ENCODE data around the gene KLK6. TPM values are rescaled to one million over a fixed set of nuclear protein-coding genes. Genes with fewer than 3 reads are reported as not detected.
A peak's percentile ranks its signal among the peaks of the same experiment; 100 is the strongest.

Gene KLK6
- total and polyA plus RNA-seq, 3 donors from 2014 or later, result 0.37 to 0.71 (median 0.63) TPM

DNA sequence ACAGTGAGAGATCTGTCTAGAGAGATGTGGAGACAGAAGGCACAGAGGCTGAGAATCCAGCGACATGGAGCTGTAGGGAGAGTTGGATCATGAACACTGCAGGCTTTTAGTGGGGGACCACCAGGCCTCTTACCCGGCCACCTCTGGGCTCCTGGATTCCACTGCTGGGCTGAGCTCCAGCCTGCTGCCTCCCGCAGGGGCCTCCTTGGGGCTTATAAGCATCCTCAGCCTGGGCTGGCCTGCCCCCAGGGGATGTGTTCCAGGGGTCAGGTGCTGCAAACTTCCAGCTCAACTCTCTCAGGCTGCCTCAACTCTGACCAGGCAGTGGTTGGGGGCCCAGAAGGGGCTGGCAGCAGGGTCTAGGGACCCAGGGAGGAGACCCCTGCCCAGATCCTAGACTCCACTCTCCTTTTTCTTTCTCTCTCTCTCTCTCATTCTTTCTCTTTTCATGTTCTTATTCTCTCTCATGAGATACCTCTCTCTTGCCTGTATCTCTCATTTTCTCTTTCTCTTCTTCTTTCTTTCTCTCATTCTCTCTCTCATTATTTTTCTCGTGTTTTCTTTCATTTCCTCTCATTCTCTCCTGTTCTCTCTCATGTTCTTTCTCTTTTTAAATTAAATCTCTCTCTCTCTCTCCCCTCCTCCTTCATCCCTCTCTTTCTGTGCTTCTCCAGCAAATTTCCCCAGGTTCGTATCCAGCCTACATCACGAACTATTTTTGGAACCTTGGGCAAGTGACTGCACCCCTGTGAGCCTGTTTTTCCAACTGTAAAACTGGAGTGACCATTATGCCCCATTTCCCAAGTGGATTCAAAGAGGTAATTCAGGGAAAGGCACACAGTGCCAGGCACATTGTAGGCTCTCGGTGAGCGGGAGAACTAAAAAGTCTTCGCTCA is 57.9 kb downstream of the KLK6 start, which contains the start of gene KLK4:
TSS of gene KLK4 (minus strand) at position 190 of the 896 bp plus-strand sequence. CDS start 657 bp downstream, outside the sequence.
- intact Hi-C loops (cut with DNase I; ENCODE audit: low total_unique reads), result no loop called here
- Histone ChIP-seq H3K27me3 (no peaks in the 10 kb centered on the region), H3K36me3 (ENCODE audit: low read depth, missing control alignments) (no peaks in the 10 kb centered on the region), H3K27ac (no peak within 1 kb of the TSS), H3K4me1 (no peaks in the 10 kb centered on the region), H3K9me3 (no peaks in the 10 kb centered on the region), H3K4me3 (no peak within 1 kb of the TSS)
- no peak for TF ChIP-seq POLR2A (IDR thresholded peaks at IDR 0.05)
- TF ChIP-seq, protein P1, sequence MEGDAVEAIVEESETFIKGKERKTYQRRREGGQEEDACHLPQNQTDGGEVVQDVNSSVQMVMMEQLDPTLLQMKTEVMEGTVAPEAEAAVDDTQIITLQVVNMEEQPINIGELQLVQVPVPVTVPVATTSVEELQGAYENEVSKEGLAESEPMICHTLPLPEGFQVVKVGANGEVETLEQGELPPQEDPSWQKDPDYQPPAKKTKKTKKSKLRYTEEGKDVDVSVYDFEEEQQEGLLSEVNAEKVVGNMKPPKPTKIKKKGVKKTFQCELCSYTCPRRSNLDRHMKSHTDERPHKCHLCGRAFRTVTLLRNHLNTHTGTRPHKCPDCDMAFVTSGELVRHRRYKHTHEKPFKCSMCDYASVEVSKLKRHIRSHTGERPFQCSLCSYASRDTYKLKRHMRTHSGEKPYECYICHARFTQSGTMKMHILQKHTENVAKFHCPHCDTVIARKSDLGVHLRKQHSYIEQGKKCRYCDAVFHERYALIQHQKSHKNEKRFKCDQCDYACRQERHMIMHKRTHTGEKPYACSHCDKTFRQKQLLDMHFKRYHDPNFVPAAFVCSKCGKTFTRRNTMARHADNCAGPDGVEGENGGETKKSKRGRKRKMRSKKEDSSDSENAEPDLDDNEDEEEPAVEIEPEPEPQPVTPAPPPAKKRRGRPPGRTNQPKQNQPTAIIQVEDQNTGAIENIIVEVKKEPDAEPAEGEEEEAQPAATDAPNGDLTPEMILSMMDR (IDR thresholded peaks at IDR 0.05), result no peak
- DNase-seq, result no peak
- 64 to 65% methylated on average over 9 of the region's 9 CpGs for WGBS, 2 donors

DNA sequence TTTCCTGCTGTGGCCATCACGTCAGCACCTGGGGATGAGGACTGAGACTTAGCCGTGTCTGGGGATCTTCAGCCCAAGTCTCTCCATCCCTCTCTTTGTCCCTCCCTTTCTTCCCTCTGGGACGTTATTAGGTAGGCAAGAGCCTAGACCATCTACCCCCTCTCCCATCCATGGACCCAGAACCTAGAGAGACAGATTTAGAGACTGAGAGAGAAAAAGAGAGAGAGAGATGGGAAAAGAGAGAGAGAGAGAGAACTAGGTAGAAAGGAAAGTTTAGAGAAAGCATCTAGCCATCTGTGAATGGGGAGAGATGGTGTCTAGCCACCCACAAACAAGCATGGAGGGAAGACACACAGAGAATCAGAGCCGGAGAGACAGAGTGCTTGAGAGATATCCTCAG is 58.7 kb downstream of the KLK6 start:
- 69 to 76% methylated on average over 4 of the region's 4 CpGs for WGBS, 2 donors
- no peak for DNase-seq
- Histone ChIP-seq H3K36me3 (ENCODE audit: low read depth, missing control alignments) (no peaks in the 10 kb centered on the region), H3K4me3 (no peak overlapping the region), H3K27ac (no peak overlapping the region), H3K9me3 (no peaks in the 10 kb centered on the region), H3K4me1 (no peaks in the 10 kb centered on the region), H3K27me3 (no peaks in the 10 kb centered on the region)
- intact Hi-C loops (cut with DNase I; ENCODE audit: low total_unique reads), result no loop called here
- no peak for TF ChIP-seq POLR2A (IDR thresholded peaks at IDR 0.05)
- TF ChIP-seq, protein P1 (IDR thresholded peaks at IDR 0.05), result no peak

DNA sequence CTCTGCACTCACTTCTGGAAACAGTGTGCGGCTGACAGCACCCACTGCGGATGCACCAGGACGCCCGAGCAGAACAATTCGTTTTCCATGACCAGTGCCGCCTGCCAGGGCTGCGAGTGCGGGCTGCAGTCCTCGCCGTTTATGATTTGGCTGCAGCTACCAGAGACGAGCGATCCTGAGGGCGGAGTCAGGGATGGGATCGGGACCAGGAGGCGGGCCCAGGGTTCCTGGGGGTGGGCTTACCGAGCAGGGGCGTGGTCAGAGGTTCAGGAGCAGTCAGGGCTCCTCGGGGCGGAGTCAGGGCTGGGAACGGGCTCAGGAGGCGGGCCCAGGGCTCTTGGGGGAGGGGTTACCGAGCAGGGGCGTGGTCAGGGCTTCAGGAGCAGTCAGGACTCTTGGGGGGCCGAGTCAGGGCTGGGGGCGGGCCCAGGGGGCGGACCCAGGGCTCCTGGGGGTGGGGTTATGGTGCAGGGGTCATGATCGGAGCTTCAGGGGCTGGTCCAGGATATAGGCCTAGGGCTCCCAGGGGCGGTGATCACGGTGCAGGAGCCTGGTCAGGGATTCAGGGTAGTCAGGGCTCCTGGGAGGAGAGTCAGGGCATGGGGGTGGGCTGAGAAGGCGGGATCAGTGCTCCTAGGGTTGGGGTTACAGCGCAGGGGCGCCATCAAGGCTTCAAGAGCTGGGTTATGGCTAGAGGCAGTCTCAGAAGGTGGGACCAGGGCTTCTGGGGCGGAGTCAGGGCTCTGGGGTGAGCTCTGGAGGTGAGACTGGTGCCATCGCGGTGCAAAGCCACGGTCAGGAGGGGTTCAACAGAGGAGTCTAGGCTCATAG is 59.9 kb downstream of the KLK6 start:
- no peaks in the 10 kb centered on the region for H3K4me1 ChIP-seq
- no peaks in the 10 kb centered on the region for H3K27me3 ChIP-seq

More for the DNA sequence above, 59.9 kb downstream of the KLK6 start:
- Histone ChIP-seq H3K9me3 (no peaks in the 10 kb centered on the region), H3K4me3 (peak overlapping the region; percentile 9 to 41), H3K36me3 (ENCODE audit: low read depth, missing control alignments) (no peaks in the 10 kb centered on the region), H3K27ac (no peak overlapping the region)
- TF ChIP-seq POLR2A (IDR thresholded peaks at IDR 0.05), result no peak
- TF ChIP-seq, protein P1 (IDR thresholded peaks at IDR 0.05), result no peak
- peak; percentile 72 for DNase-seq
- 4 to 10% methylated on average over 21 to 36 of the region's 36 CpGs for WGBS, 2 donors
- intact Hi-C loops (cut with DNase I; ENCODE audit: low total_unique reads), result no loop called here

Other genes with a start within 250 kb of the KLK6 start
- gene SHANK1, start 249.8 kb downstream of the KLK6 start, total RNA-seq, result 1 to 10 TPM; 4.5 to 5.4 TPM
- gene SHANK1, start 249.8 kb downstream of the KLK6 start, polyA plus RNA-seq (ENCODE audit: insufficient read depth, low read depth, low replicate concordance), result 4.1 TPM
- gene CLEC11A, start 246.2 kb downstream of the KLK6 start, total RNA-seq, result 10 to 100 TPM; 14.3 to 20.6 TPM
- gene CLEC11A, start 246.2 kb downstream of the KLK6 start, polyA plus RNA-seq (ENCODE audit: insufficient read depth, low read depth, low replicate concordance), result 16.9 TPM
- not detected for gene GPR32, start 199.1 kb downstream of the KLK6 start, total RNA-seq
- not detected for gene GPR32, start 199.1 kb downstream of the KLK6 start, polyA plus RNA-seq (ENCODE audit: insufficient read depth, low read depth, low replicate concordance)
- 1 to 10 TPM in 1 of 2 donors, under 1 TPM in 1; 0.43 to 1.9 TPM for gene ACP4, start 179.2 kb downstream of the KLK6 start, total RNA-seq
- gene ACP4, start 179.2 kb downstream of the KLK6 start, polyA plus RNA-seq (ENCODE audit: insufficient read depth, low read depth, low replicate concordance), result 4.0 TPM
- 1 to 10 TPM in 1 of 2 donors, under 1 TPM in 1; 0.43 to 1.2 TPM for gene KLK1, start 145.8 kb downstream of the KLK6 start, total RNA-seq
- gene KLK1, start 145.8 kb downstream of the KLK6 start, polyA plus RNA-seq (ENCODE audit: insufficient read depth, low read depth, low replicate concordance), result 2.7 TPM
- 1 to 10 TPM; 5.5 to 9.0 TPM for gene KLK15, start 136.0 kb downstream of the KLK6 start, total RNA-seq
- gene KLK15, start 136.0 kb downstream of the KLK6 start, polyA plus RNA-seq (ENCODE audit: insufficient read depth, low read depth, low replicate concordance), result 7.4 TPM
- under 1 TPM; 0.63 to 0.81 TPM for gene KLK3, start 114.7 kb downstream of the KLK6 start, total RNA-seq
- 1.3 TPM for gene KLK3, start 114.7 kb downstream of the KLK6 start, polyA plus RNA-seq (ENCODE audit: insufficient read depth, low read depth, low replicate concordance)
- 10 to 100 TPM; 19.3 to 38.3 TPM for gene KLK2, start 96.2 kb downstream of the KLK6 start, total RNA-seq
- gene KLK2, start 96.2 kb downstream of the KLK6 start, polyA plus RNA-seq (ENCODE audit: insufficient read depth, low read depth, low replicate concordance), result 30.7 TPM
- under 1 TPM; 0.31 to 0.55 TPM for gene KLK4, start 58.2 kb downstream of the KLK6 start, total RNA-seq
- gene KLK4, start 58.2 kb downstream of the KLK6 start, polyA plus RNA-seq (ENCODE audit: insufficient read depth, low read depth, low replicate concordance), result 2.9 TPM
- gene KLK5, start 16.6 kb downstream of the KLK6 start, total RNA-seq, result 10 to 100 TPM in 1 of 2 donors, 1 to 10 TPM in 1; 5.6 to 13.9 TPM
- gene KLK5, start 16.6 kb downstream of the KLK6 start, polyA plus RNA-seq (ENCODE audit: insufficient read depth, low read depth, low replicate concordance), result 25.4 TPM
- under 1 TPM; 0.71 to 0.93 TPM for gene KLK7, start 14.3 kb upstream of the KLK6 start, total RNA-seq
- gene KLK7, start 14.3 kb upstream of the KLK6 start, polyA plus RNA-seq (ENCODE audit: insufficient read depth, low read depth, low replicate concordance), result 0.45 TPM
- gene KLK8, start 32.0 kb upstream of the KLK6 start, total RNA-seq, result 1 to 10 TPM; 2.7 to 2.9 TPM
- 4.9 TPM for gene KLK8, start 32.0 kb upstream of the KLK6 start, polyA plus RNA-seq (ENCODE audit: insufficient read depth, low read depth, low replicate concordance)
- 10 to 100 TPM in 1 of 2 donors, 1 to 10 TPM in 1; 9.2 to 15.7 TPM for gene KLK10, start 50.1 kb upstream of the KLK6 start, total RNA-seq
- gene KLK10, start 50.1 kb upstream of the KLK6 start, polyA plus RNA-seq (ENCODE audit: insufficient read depth, low read depth, low replicate concordance), result 15.6 TPM
- 10 to 100 TPM; 16.8 to 46.3 TPM for gene KLK11, start 57.0 kb upstream of the KLK6 start, total RNA-seq
- gene KLK11, start 57.0 kb upstream of the KLK6 start, polyA plus RNA-seq (ENCODE audit: insufficient read depth, low read depth, low replicate concordance), result 41.1 TPM
- gene KLK12, start 65.4 kb upstream of the KLK6 start, total RNA-seq, result under 1 TPM in 1 of 2 donors, not detected in 1; 0.47 TPM
- 1.3 TPM for gene KLK12, start 65.4 kb upstream of the KLK6 start, polyA plus RNA-seq (ENCODE audit: insufficient read depth, low read depth, low replicate concordance)
- gene KLK13, start 95.5 kb upstream of the KLK6 start, total RNA-seq, result 1 to 10 TPM; 3.7 to 7.8 TPM
- 13.0 TPM for gene KLK13, start 95.5 kb upstream of the KLK6 start, polyA plus RNA-seq (ENCODE audit: insufficient read depth, low read depth, low replicate concordance)
- under 1 TPM in 1 of 2 donors, not detected in 1; 0.63 TPM for gene KLK14, start 113.3 kb upstream of the KLK6 start, total RNA-seq
- gene KLK14, start 113.3 kb upstream of the KLK6 start, polyA plus RNA-seq (ENCODE audit: insufficient read depth, low read depth, low replicate concordance), result 1.4 TPM
- gene CTU1, start 138.8 kb upstream of the KLK6 start, total RNA-seq, result 10 to 100 TPM; 17.6 to 23.5 TPM
- gene CTU1, start 138.8 kb upstream of the KLK6 start, polyA plus RNA-seq (ENCODE audit: insufficient read depth, low read depth, low replicate concordance), result 2.0 TPM
- 1 to 10 TPM; 2.6 to 5.1 TPM for gene SIGLEC9, start 155.3 kb upstream of the KLK6 start, total RNA-seq
- 3.2 TPM for gene SIGLEC9, start 155.3 kb upstream of the KLK6 start, polyA plus RNA-seq (ENCODE audit: insufficient read depth, low read depth, low replicate concordance)
- gene SIGLEC7, start 172.7 kb upstream of the KLK6 start, total RNA-seq, result 1 to 10 TPM in 1 of 2 donors, under 1 TPM in 1; 0.79 to 1.2 TPM
- 2.0 TPM for gene SIGLEC7, start 172.7 kb upstream of the KLK6 start, polyA plus RNA-seq (ENCODE audit: insufficient read depth, low read depth, low replicate concordance)

All from testis (tissue), 3 donors.